HTR-8/SVneo (cell line): Measurements from ENCODE around the gene ZXDC.
A peak's percentile ranks its signal among the peaks of the same experiment; 100 is the strongest.

Experiments used
- DNase-seq: peaks from one replicate; pipeline ENCODE4 v3.0.0; 2011; ENCODE audit warnings: low spot score, mixed read lengths; ENCODE audit not compliant: insufficient read length
- FAIRE-seq: peaks from 2 replicates; lab custom pipeline; 2011; peaks lifted over from hg19 to GRCh38; lab: Jason Lieb, UNC

Gene ZXDC

DNA sequence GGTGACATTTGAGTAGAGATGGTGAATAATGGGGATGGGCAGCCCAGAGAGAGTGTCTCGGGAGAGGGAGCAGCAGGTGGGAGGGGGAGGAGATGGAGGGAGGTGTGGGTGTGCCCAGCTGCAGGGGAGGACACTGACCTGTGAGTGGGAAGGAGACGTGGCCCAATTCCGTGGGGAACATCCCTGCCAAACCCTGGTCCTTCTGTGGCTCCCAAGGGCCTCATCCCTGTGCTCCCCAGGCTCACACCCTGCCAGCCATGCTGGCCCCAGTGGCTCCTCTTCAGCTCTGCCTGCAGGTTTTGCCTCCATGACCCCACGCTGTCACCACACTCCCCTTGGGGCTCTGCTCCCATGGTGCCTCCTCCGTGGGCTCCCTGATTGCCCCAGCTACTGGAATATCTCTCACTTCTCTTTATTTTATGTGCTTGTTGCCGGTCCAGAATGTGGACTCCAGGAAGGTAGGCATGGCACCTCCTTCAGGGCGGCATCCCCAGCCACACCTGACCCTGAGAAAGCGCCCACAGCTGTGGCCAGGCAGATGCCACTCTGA, 74.0 kb downstream of the ZXDC start:
- DNase-seq (no peak), FAIRE-seq (no peak)

DNA sequence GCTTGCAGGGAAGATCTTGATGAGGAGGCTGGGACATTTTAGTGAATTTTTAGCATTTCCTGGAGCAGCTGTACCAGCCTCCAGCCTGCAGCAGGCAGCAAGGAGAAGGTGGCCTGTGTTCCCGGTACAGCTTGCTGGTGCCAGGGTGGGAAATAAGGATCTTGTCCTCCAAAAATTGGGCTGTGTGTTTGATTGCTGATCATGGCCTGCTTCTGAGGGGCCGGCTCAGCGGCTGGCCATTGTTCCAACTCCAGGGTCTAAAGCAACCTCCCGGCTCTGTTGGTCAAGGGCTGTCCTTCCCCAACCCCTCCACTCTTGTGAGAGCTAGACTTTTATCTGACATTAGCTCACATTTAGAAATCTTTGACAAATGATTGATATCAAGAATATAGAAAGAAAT, 75.9 kb downstream of the ZXDC start:
- FAIRE-seq (no peak), DNase-seq (no peak)

GRCh38 chr3:126399351-126399735, 76.3 kb downstream of the ZXDC start:
- no peak for FAIRE-seq

GRCh38 chr3:126398423-126399350, 77.0 kb downstream of the ZXDC start:
- DNase-seq (no peak), FAIRE-seq (no peak)

More at GRCh38 chr3:126399351-126399735, 76.3 kb downstream of the ZXDC start:
- DNase-seq, result no peak

- DNase-seq (no peak), FAIRE-seq (no peak)
Measured at GRCh38 chr3:126397610-126398422, 77.9 kb downstream of the ZXDC start.

DNA sequence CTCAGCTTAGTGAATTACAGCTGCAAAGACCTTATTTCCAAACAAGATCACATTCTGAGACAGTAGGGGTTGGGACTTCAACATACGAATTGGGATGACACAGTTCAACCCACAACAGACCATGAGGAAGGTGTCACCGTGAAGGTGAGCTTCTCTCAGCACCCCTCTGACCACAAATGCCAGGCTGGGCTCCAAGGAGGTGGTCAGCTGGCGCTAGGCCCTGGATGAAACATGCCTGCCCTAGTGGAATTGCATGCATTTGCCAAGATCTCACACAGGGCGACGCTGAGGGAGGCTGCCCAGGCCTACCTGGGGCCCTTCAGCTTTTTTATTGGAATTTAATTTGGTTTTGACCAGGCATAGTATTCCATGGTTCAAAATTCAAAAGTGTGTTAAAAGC, 79.2 kb downstream of the ZXDC start:
- FAIRE-seq, result no peak
- DNase-seq, result no peak

DNA sequence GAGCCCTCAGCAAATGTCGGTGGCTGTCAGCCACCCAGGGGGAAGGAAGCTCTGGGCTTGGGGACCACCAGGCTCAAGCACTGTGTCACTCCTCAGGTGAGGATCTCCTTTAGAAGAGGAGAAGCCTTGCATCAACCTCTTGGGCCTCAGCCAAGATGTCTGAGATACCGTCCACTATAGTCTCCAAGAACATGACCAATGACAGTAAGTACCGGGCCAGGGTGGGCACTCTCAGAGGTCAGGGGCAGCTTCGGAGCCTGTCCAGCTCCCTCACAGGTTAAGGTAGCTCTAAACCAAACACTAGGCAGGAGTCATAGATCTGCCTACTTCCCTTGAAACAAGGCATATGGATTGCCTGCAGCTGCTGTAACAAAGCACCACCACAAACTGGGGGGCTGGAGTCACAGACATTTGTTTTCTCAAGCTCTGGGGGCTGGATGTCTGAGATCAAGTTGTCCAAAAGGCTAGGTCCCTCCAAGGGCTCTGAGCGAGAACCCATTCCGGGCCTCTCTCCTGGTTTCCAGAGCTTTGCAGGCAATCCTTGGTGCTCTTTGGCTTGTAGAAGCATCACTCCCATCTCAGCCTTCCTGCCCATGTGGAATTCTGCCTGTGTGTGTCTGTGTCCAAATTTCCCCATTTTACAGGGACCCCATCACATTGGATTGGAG, 79.7 kb downstream of the ZXDC start:
- no peak for FAIRE-seq
- no peak for DNase-seq

DNA sequence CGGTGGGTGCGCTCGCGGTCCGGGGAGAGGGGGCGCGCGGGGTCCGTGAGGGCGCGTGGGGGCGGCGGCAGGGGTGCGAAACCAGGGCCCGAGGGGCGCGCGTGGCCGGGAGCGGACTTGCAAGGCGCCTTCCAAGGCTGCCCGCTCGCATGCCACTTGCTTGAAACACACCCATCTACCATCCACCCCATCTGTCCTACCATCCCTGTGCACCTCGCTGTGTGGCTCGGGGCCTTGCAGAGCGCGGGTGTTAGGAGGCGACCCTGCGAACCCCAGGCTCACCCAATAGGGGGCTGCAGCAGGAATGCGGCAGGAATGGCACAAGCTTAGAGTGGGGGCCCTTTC, 80.7 kb downstream of the ZXDC start:
- DNase-seq, result no peak
- FAIRE-seq, result no peak

GRCh38 chr3:126394179-126394976, 81.3 kb downstream of the ZXDC start, which contains the start of gene CFAP100:
Gene CFAP100, plus strand, starts transcription at chr3:126394909. Its CDS starts 1,092 bp downstream, at chr3:126396001.
- FAIRE-seq, result no peak
- no peak for DNase-seq

GRCh38 chr3:126393563-126393962, 82.1 kb downstream of the ZXDC start:
- FAIRE-seq (peak; percentile 80), DNase-seq (no peak)

GRCh38 chr3:126392246-126392645, 83.4 kb downstream of the ZXDC start:
- DNase-seq, result no peak
- no peak for FAIRE-seq

- DNase-seq, result no peak
- FAIRE-seq, result no peak
Measured at GRCh38 chr3:126391631-126392030, 84.1 kb downstream of the ZXDC start.

- FAIRE-seq (no peak), DNase-seq (no peak)
Measured at GRCh38 chr3:126390751-126391150, 84.9 kb downstream of the ZXDC start.

DNA sequence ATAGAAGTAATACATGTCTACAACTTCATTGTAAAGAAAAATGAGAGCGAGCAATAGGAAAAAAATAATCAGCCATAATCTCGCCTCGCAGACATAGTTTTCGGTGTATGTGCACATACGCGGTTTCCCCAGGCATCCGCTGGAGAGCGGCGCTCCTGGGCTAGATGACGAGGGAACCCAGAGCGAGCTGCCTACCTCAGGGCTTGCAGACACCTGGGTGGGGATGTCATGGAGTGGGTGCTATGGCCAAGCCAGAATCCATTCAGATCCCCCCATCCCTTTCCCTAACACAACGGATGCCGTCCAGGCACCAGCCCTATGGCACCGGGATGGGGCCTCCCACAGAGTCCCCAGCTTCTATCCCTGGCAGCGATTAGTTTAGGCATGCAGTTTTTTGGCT, 85.5 kb downstream of the ZXDC start:
- FAIRE-seq, result no peak
- no peak for DNase-seq

GRCh38 chr3:126389794-126390146, 85.9 kb downstream of the ZXDC start:
- DNase-seq (no peak), FAIRE-seq (no peak)

GRCh38 chr3:126389112-126389793, 86.4 kb downstream of the ZXDC start:
- FAIRE-seq (peak; percentile 72), DNase-seq (peak; percentile 72)
